ENCODE data around the gene MIS18BP1.

- TF ChIP-seq TAF1 (IDR thresholded peaks at IDR 0.05; ENCODE audit: borderline replicate concordance, low read depth, low read length), result no peak
- TF ChIP-seq POLR2A (IDR thresholded peaks at IDR 0.05; ENCODE audit: low read depth, low read length), result no peak
Observed at GRCh38 chr14:45258805-45259204, 5.8 kb upstream of the MIS18BP1 start.

Data from GM12892 (cell line).